Measurements from ENCODE around the gene PPP3CA. TPM values are rescaled to one million over a fixed set of nuclear protein-coding genes. Genes with fewer than 3 reads are reported as not detected.

PPP3CA gene
- total and polyA plus RNA-seq, 2 of the 13 experiments (the other 11 are each of a cell fraction or from before 2014, with no cell fraction given), result 4.8 to 13.2 TPM

- Histone ChIP-seq H3K27ac (ENCODE audit: extremely low read length, insufficient read depth, low read length) (no peak overlapping the region), H3K4me3 (replicated peaks in 1 of 3; ENCODE audit: insufficient read depth in 1 of 3, low read depth in 2 of 3, low read length in 3 of 3) (no peak overlapping the region), H3K79me2 (ENCODE audit: insufficient read depth, low read length) (no peaks in the 10 kb centered on the region), H4K20me1 (ENCODE audit: insufficient read depth, low read length) (no peaks in the 10 kb centered on the region), H3K27me3 (ENCODE audit: control insufficient read depth in 1 of 2, insufficient read depth in 2 of 2, low read length in 2 of 2) (no peaks in the 10 kb centered on the region), H3K36me3 (replicated peaks in 1 of 2; ENCODE audit: control insufficient read depth in 1 of 2, insufficient read depth in 2 of 2, low read length in 2 of 2) (no peaks in the 10 kb centered on the region), H3K4me2 (ENCODE audit: low read depth, low read length) (no peak overlapping the region), H2AFZ (ENCODE audit: low read length) (no peak overlapping the region), H3K9ac (ENCODE audit: insufficient read depth, low read depth, low read length) (no peak overlapping the region), H3K4me1 (ENCODE audit: insufficient read depth, low read length) (no peaks in the 10 kb centered on the region), H3K9me3 (ENCODE audit: low read length) (no peaks in the 10 kb centered on the region)
- intact Hi-C loops (cut with micrococcal nuclease; ENCODE audit: unreplicated experiment), result no loop called here
- FAIRE-seq (no peak), DNase-seq (ENCODE audit: low spot score) (no peak), ATAC-seq (no peak)
- ChIA-PET POLR2A (no interaction called here), CTCF (ENCODE audit: low intra/inter-chr PET ratio, low total read pairs) (no interaction called here)
- no TSS peak for BruUV-seq (replicated peaks)
- in situ Hi-C loops (cut with HindIII; ENCODE audit: extremely low pct_ligation_motif_present, low pct_unique_long_range_greater_than_20kb), result no loop called here
- TF ChIP-seq, protein P1, sequence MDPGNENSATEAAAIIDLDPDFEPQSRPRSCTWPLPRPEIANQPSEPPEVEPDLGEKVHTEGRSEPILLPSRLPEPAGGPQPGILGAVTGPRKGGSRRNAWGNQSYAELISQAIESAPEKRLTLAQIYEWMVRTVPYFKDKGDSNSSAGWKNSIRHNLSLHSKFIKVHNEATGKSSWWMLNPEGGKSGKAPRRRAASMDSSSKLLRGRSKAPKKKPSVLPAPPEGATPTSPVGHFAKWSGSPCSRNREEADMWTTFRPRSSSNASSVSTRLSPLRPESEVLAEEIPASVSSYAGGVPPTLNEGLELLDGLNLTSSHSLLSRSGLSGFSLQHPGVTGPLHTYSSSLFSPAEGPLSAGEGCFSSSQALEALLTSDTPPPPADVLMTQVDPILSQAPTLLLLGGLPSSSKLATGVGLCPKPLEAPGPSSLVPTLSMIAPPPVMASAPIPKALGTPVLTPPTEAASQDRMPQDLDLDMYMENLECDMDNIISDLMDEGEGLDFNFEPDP (CRISPR knock-in tag; conservative IDR thresholded peaks at IDR 0.05), result no peak
- TF ChIP-seq, protein P2, sequence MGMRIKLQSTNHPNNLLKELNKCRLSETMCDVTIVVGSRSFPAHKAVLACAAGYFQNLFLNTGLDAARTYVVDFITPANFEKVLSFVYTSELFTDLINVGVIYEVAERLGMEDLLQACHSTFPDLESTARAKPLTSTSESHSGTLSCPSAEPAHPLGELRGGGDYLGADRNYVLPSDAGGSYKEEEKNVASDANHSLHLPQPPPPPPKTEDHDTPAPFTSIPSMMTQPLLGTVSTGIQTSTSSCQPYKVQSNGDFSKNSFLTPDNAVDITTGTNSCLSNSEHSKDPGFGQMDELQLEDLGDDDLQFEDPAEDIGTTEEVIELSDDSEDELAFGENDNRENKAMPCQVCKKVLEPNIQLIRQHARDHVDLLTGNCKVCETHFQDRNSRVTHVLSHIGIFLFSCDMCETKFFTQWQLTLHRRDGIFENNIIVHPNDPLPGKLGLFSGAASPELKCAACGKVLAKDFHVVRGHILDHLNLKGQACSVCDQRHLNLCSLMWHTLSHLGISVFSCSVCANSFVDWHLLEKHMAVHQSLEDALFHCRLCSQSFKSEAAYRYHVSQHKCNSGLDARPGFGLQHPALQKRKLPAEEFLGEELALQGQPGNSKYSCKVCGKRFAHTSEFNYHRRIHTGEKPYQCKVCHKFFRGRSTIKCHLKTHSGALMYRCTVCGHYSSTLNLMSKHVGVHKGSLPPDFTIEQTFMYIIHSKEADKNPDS (CRISPR knock-in tag; IDR thresholded peaks at IDR 0.05), result no peak
- TF ChIP-seq ZNF18 (CRISPR knock-in tag; IDR thresholded peaks at IDR 0.05; ENCODE audit: insufficient replicate concordance), result no peak
- no peak for TF ChIP-seq PATZ1 (CRISPR knock-in tag; IDR thresholded peaks at IDR 0.05)
- TF ChIP-seq PHF21A (CRISPR knock-in tag; IDR thresholded peaks at IDR 0.05), result no peak
- TF ChIP-seq SP140L (CRISPR knock-in tag; IDR thresholded peaks at IDR 0.05; ENCODE audit: borderline replicate concordance), result no peak
- no peak for TF ChIP-seq ZNF703 (CRISPR knock-in tag; IDR thresholded peaks at IDR 0.05; ENCODE audit: borderline replicate concordance)
- TF ChIP-seq, protein P3, sequence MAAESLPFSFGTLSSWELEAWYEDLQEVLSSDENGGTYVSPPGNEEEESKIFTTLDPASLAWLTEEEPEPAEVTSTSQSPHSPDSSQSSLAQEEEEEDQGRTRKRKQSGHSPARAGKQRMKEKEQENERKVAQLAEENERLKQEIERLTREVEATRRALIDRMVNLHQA (CRISPR knock-in tag; IDR thresholded peaks at IDR 0.05), result no peak
- no peak for TF ChIP-seq MIXL1 (CRISPR knock-in tag; IDR thresholded peaks at IDR 0.05)
- no peak for TF ChIP-seq NR2F6 (IDR thresholded peaks at IDR 0.05)
- no peak for TF ChIP-seq NR2F6 (CRISPR knock-in tag; IDR thresholded peaks at IDR 0.05)
- TF ChIP-seq ZNF816 (CRISPR knock-in tag; IDR thresholded peaks at IDR 0.05; ENCODE audit: borderline replicate concordance), result no peak
- no peak for TF ChIP-seq ZFP36L2 (CRISPR knock-in tag; IDR thresholded peaks at IDR 0.05)
- WGBS (ENCODE audit: low lambda C conversion rate), result 96% methylated on average over 8 of the region's 8 CpGs
Observed at GRCh38 chr4:101136373-101137370, 210.7 kb downstream of the PPP3CA start.
